OCI-LY3 (cell line): ENCODE data around the gene GAK.

Experiments
- H2AFZ ChIP-seq: fragments of 200-600, 300-600 bp; shearing (Covaris generic); 2 replicates; pipeline ENCODE4 v1.6.0; 2014; ENCODE audit warnings: antibody characterized with exemption, low read depth, low read length
- H3K27ac ChIP-seq: fragments of 200-600, 300-600 bp; sonication (generic); 2 replicates; pipeline ENCODE4 v1.5.1; 2014; ENCODE audit warnings: mild to moderate bottlenecking, low read length, moderate library complexity, mixed read lengths
- H3K27me3 ChIP-seq: fragments of 200-600, 300-600 bp; sonication (generic); 2 replicates; pipeline ENCODE4 v1.6.1; 2014; ENCODE audit warnings: low read depth, low read length, mixed read lengths
- H3K36me3 ChIP-seq: fragments of 200-600, 300-600 bp; sonication (generic); replicated peaks from 2 replicates; pipeline ENCODE3; 2014; ENCODE audit warnings: low read depth, low read length, mixed read lengths
- H3K4me1 ChIP-seq: fragments of 300-600, 200-600 bp; sonication (generic); 2 replicates; pipeline ENCODE4 v1.6.1; 2014; ENCODE audit warnings: low read length, mixed read lengths
- H3K4me2 ChIP-seq: fragments of 200-600, 300-600 bp; sonication (generic); 2 replicates; pipeline ENCODE4 v1.6.1; 2014; ENCODE audit warnings: low read length, mixed read lengths
- H3K4me3 ChIP-seq: fragments of 300-600, 200-600 bp; sonication (generic); 2 replicates; pipeline ENCODE4 v1.5.1; 2014; ENCODE audit warnings: antibody characterized with exemption, mild to moderate bottlenecking, low read length, moderate library complexity
- H3K79me2 ChIP-seq: fragments of 300-600, 200-600 bp; shearing (Covaris generic); 2 replicates; pipeline ENCODE4 v1.6.1; 2014; ENCODE audit warnings: mild to moderate bottlenecking, low read length, mixed read lengths
- H3K9ac ChIP-seq: fragments of 300-600, 200-600 bp; shearing (Covaris generic); 2 replicates; pipeline ENCODE4 v1.6.0; 2014; ENCODE audit warnings: mild to moderate bottlenecking, low read length, moderate library complexity
- H3K9me3 ChIP-seq: fragments of 200-600, 300-600 bp; shearing (Covaris generic); 2 replicates; pipeline ENCODE4 v1.6.1; 2014; ENCODE audit warnings: low read length, mixed read lengths; ENCODE audit not compliant: insufficient read depth
- H4K20me1 ChIP-seq: fragments of 200-600, 300-600 bp; sonication (generic); 2 replicates; pipeline ENCODE4 v1.6.1; 2016; ENCODE audit warnings: low read length, mixed read lengths; ENCODE audit not compliant: insufficient read depth
- EZH2phosphoT487 ChIP-seq: fragments of 200-600 bp; shearing (Covaris generic); IDR thresholded peaks from 2 replicates; pipeline ENCODE4 v1.6.1; 2018; ENCODE audit warnings: antibody characterized with exemption, mixed run types, low read depth
- TF ChIP-seq, protein P1 (sequence below): fragments of 200-600, 300-600 bp; sonication (generic); IDR thresholded peaks from 2 replicates; pipeline ENCODE4 v1.5.1; 2014; ENCODE audit warnings: antibody characterized with exemption, low read length, low read depth

Gene GAK

DNA sequence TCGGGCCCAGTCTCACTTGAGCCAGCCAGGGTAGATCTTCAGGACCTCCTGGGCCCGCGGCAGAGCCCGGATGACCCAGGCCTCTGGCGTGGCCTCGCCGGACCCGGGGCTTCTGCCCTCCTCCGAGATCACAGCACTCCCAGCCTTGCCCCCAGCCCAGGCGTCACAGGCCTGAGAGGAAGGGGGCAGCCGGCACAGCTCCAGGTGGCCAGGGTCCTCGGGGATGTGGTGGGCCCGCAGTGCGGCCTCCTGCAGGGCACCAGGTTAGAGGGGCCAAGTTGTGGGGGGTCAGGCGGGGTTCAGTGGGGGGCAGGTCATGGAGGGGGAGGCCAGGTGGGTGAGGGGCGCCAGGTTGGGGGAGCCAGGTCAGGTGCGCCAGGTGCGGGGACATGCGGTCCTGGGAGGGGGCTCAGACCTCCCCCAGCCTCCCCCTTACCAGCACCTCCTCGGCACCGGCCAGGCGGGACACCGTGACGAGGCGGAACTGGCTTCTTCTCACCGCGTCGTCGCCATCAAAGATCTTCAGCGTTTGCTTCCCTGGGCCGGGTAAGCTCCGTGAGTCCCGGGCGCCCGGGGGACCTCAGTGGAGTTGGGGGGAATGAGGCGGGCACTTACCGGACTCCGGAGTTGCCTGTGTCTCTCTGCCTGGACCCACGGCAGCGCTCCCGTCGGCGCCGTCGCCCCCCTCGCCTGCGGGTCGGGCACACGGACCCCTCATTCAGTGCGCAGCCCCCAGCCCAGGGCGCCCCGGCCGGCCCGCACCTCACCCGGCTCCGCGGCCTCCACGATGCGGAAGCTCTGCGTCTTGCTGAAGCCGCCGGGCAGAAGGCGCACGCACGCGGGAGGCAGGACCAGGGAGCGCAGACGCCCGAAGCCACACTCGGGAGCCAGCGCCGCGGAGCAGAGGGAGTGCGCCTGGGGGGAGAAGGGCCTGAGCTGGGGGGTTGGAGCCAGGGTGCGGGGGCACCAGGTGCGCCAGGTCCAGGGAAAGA lies 35.3 kb upstream of the GAK start:
- Histone ChIP-seq H3K4me3 (no peak overlapping the region), H3K36me3 (no peaks in the 10 kb centered on the region)

DNA sequence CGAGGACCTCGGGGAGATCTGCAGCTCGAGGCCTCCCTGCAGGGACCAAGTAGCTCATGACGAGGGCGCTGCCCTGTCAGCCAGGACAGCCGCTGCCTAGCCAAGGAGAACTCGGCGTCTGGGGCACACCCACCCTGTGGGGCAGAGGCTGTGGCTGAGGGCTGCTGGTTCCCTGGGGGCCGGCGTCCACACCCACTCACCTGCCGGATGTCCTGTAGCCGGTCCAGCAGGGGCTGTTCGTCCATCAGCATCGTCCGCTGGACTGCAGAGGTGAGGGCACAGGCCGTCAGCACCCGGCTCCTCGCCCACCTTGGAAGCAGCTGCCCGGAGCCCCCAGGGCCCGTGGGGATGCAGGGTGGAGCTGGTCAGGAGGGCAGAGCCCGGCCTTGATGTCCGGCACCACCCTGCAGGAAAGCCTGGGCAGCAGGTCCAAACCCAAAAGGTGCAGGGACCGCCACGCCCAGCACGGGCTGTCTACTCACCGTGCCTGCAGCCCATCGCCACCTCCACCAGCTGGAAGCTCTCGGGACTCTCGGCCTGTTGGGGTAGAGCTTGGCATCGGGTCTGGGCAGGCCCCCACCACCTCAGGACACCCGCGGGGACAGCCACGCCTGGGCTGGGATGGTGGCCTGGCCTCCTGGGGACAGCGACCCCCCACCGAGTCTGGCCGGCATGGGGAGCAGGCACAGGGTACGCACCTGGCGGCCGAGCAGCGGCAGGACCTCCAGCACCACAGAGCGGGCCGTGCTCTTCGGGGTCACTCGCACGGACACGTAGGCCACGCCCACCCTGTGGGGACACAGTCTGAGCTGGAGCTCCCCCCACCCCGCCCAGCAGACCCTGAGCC lies 34.4 kb upstream of the GAK start:
- Histone ChIP-seq H3K9ac (no peak overlapping the region), H4K20me1 (no peaks in the 10 kb centered on the region), H2AFZ (no peak overlapping the region), H3K9me3 (no peaks in the 10 kb centered on the region), H3K36me3 (no peaks in the 10 kb centered on the region), H3K27ac (no peak overlapping the region), H3K4me1 (no peaks in the 10 kb centered on the region), H3K4me3 (no peak overlapping the region), H3K4me2 (no peak overlapping the region), H3K79me2 (no peaks in the 10 kb centered on the region), H3K27me3 (no peaks in the 10 kb centered on the region)
- no peak for TF ChIP-seq EZH2phosphoT487
- TF ChIP-seq, protein P1, sequence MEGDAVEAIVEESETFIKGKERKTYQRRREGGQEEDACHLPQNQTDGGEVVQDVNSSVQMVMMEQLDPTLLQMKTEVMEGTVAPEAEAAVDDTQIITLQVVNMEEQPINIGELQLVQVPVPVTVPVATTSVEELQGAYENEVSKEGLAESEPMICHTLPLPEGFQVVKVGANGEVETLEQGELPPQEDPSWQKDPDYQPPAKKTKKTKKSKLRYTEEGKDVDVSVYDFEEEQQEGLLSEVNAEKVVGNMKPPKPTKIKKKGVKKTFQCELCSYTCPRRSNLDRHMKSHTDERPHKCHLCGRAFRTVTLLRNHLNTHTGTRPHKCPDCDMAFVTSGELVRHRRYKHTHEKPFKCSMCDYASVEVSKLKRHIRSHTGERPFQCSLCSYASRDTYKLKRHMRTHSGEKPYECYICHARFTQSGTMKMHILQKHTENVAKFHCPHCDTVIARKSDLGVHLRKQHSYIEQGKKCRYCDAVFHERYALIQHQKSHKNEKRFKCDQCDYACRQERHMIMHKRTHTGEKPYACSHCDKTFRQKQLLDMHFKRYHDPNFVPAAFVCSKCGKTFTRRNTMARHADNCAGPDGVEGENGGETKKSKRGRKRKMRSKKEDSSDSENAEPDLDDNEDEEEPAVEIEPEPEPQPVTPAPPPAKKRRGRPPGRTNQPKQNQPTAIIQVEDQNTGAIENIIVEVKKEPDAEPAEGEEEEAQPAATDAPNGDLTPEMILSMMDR = no peak

More for the DNA sequence above, 35.3 kb upstream of the GAK start:
- TF ChIP-seq, protein P1 = no peak
- no peak for TF ChIP-seq EZH2phosphoT487
- Histone ChIP-seq H2AFZ (no peak overlapping the region), H3K9me3 (no peaks in the 10 kb centered on the region), H3K79me2 (no peaks in the 10 kb centered on the region), H3K4me2 (no peak overlapping the region), H4K20me1 (no peaks in the 10 kb centered on the region), H3K4me1 (peaks cover 5% of the 10 kb centered on the region; the same call in 1 of the 2 replicates), H3K27me3 (no peaks in the 10 kb centered on the region), H3K27ac (no peak overlapping the region), H3K9ac (no peak overlapping the region)

DNA sequence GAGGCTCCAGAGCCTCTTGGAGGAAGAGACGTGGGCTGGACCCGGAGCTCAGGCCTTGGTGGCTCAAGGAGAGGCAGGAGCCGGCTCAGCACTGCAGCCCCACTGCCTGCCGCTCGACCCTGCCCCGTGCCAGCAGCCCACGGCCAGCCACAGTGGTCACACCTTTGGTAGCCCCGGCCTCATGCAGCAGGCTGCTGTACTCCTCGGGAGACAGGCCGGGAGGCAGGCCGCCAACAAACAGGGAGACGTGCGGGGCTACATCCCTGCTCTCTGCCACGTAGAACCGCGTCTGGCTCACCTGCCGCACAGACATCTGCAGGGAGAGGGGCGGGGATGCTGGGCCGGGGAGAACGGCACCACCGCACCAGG lies 33.6 kb upstream of the GAK start:
- no peak overlapping the region for H3K27ac ChIP-seq
- no peak overlapping the region for H3K9ac ChIP-seq
- H3K36me3 ChIP-seq = no peaks in the 10 kb centered on the region
- H3K4me3 ChIP-seq = no peak overlapping the region
- no peaks in the 10 kb centered on the region for H3K79me2 ChIP-seq
- TF ChIP-seq, protein P1 = no peak
- no peak for TF ChIP-seq EZH2phosphoT487
- H3K9me3 ChIP-seq = no peaks in the 10 kb centered on the region
- no peak overlapping the region for H2AFZ ChIP-seq
- H3K4me2 ChIP-seq = no peak overlapping the region
- H4K20me1 ChIP-seq = no peaks in the 10 kb centered on the region
- no peaks in the 10 kb centered on the region for H3K27me3 ChIP-seq
- no peaks in the 10 kb centered on the region for H3K4me1 ChIP-seq
